Keratinocyte (primary cell): Measurements from ENCODE around the gene ADAMTSL4. TPM values are rescaled to one million over a fixed set of nuclear protein-coding genes. Genes with fewer than 3 reads are reported as not detected.

Source experiments
- DNase-seq: peaks from one replicate; pipeline ENCODE4 v3.0.0-alpha.2; 2011; ENCODE audit warnings: low read depth, missing footprints, low spot score
- FAIRE-seq: peaks from 2 replicates; lab custom pipeline; 2011; peaks lifted over from hg19 to GRCh38; lab: Jason Lieb, UNC
- H2AFZ ChIP-seq: 2 replicates; pipeline ENCODE4 v1.6.0; 2012; ENCODE audit warnings: low read length, control low read depth, inconsistent platforms; ENCODE audit not compliant: control insufficient read depth
- H3K27ac ChIP-seq: 2 replicates; pipeline ENCODE4 v1.5.1; 2011; ENCODE audit warnings: low read length; ENCODE audit not compliant: control insufficient read depth, insufficient read depth
- H3K27me3 ChIP-seq: 3 replicates; pipeline ENCODE4 v1.6.0; 2011; ENCODE audit warnings: low read length; ENCODE audit not compliant: control insufficient read depth, insufficient read depth; ENCODE audit errors: extremely low read depth
- H3K36me3 ChIP-seq, 2 experiments: 2 replicates in 1 of 2; 3 replicates in 1 of 2; pipeline ENCODE4 v1.5.1; 2011; ENCODE audit warnings: low read length in 2 of 2, mild to moderate bottlenecking in 1 of 2; ENCODE audit not compliant: control insufficient read depth in 2 of 2, insufficient read depth in 2 of 2; ENCODE audit errors: extremely low read depth in 1 of 2
- H3K4me1 ChIP-seq: 3 replicates; pipeline ENCODE4 v1.5.1; 2011; ENCODE audit warnings: low read length; ENCODE audit not compliant: control insufficient read depth, insufficient read depth; ENCODE audit errors: extremely low read depth
- H3K4me2 ChIP-seq: 3 replicates; pipeline ENCODE4 v1.6.0; 2011; ENCODE audit warnings: low read depth, low read length; ENCODE audit not compliant: control insufficient read depth, insufficient read depth; ENCODE audit errors: extremely low read depth
- H3K4me3 ChIP-seq, 3 experiments: fragments of 200-600 bp in 1 of 3; sonication (generic) in 1 of 3; 2 replicates in 2 of 3; 3 replicates in 1 of 3; pipeline ENCODE4 v1.5.1; 2011 to 2016; ENCODE audit warnings: low read length in 3 of 3, mild to moderate bottlenecking in 3 of 3, control low read depth in 2 of 3, inconsistent platforms in 1 of 3, low read depth in 1 of 3, mixed read lengths in 1 of 3, mixed run types in 1 of 3, moderate library complexity in 1 of 3; ENCODE audit not compliant: control insufficient read depth in 2 of 3, insufficient read depth in 2 of 3; ENCODE audit errors: extremely low read depth in 1 of 3
- H3K79me2 ChIP-seq: 2 replicates; pipeline ENCODE4 v1.6.0; 2012; ENCODE audit warnings: low read length; ENCODE audit not compliant: control insufficient read depth, insufficient read depth
- H3K9ac ChIP-seq: 3 replicates; pipeline ENCODE4 v1.6.0; 2011; ENCODE audit warnings: low read length; ENCODE audit not compliant: control insufficient read depth, insufficient read depth; ENCODE audit errors: extremely low read depth
- H3K9me1 ChIP-seq: 3 replicates; pipeline ENCODE4 v1.6.0; 2011; ENCODE audit warnings: low read length; ENCODE audit not compliant: control insufficient read depth, insufficient read depth; ENCODE audit errors: extremely low read depth
- H3K9me3 ChIP-seq: 2 replicates; pipeline ENCODE4 v1.5.1; 2012; ENCODE audit warnings: low read depth, low read length; ENCODE audit not compliant: control insufficient read depth
- H4K20me1 ChIP-seq: 3 replicates; pipeline ENCODE4 v1.6.0; 2011; ENCODE audit warnings: low read length; ENCODE audit not compliant: control insufficient read depth, insufficient read depth; ENCODE audit errors: extremely low read depth
- CTCF ChIP-seq, 3 experiments: IDR thresholded peaks in 1 of 3; conservative IDR thresholded peaks in 1 of 3; optimal IDR thresholded peaks in 1 of 3; 2 replicates in 2 of 3; 3 replicates in 1 of 3; pipeline versions ENCODE3 to v1.5.1; 2011; ENCODE audit warnings: low read length in 3 of 3, mild to moderate bottlenecking in 3 of 3, moderate library complexity in 2 of 3, control low read depth in 1 of 3, inconsistent platforms in 1 of 3; ENCODE audit not compliant: insufficient read depth in 2 of 3; ENCODE audit errors: extremely low read depth in 1 of 3
- EZH2 ChIP-seq: IDR thresholded peaks from one replicate; pipeline ENCODE4 v1.6.1; 2012; ENCODE audit warnings: inconsistent platforms, mild to moderate bottlenecking, low read length, moderate library complexity
- dilution Hi-C: fragments of 300-500 bp; cut with MboI; formaldehyde crosslinking; loops from one replicate; pipeline ENCODE4 v1.7.0; 2020; ENCODE audit warnings: low sequenced_read_pairs; ENCODE audit not compliant: extremely low pct_ligation_motif_present
- polyA plus RNA-seq, 5 experiments: library from polyadenylated mRNA; depleted of rRNA in 3 of 5; stranded (reverse) in 3 of 5; stranded (forward) in 1 of 5; unstranded in 1 of 5; fragments of >200 nt; gene quantifications; 1 replicate in 1 of 5; 2 replicates in 3 of 5; 3 replicates in 1 of 5; pipeline versions ENCODE4 v1.2.1 to v1.2.3, GENCODE V29; 2011 to 2012; ENCODE audit warnings: missing spikeins in 2 of 5, low read depth in 1 of 5, low replicate concordance in 1 of 5

ADAMTSL4 gene
- polyA plus RNA-seq, 1 donor (not counting 4 experiments of a cell fraction or from before 2014, with no cell fraction given), result 7.0 TPM

GRCh38 chr1:150551051-150551783 lies 2.0 kb downstream of the ADAMTSL4 start:
- Histone ChIP-seq H4K20me1 (no peaks in the 10 kb centered on the region), H3K27ac (no peak overlapping the region), H3K36me3 (no peaks in the 10 kb centered on the region), H3K4me2 (no peak overlapping the region), H3K4me1 (peaks cover 19% of the 10 kb centered on the region), H3K9me1 (no peaks in the 10 kb centered on the region), H3K79me2 (no peaks in the 10 kb centered on the region), H2AFZ (no peak overlapping the region), H3K9me3 (no peaks in the 10 kb centered on the region), H3K4me3 (no peak overlapping the region), H3K27me3 (no peaks in the 10 kb centered on the region), H3K9ac (no peak overlapping the region)
- no peak for FAIRE-seq
- no peak for TF ChIP-seq EZH2
- no peak for TF ChIP-seq CTCF (optimal IDR thresholded peaks at IDR 0.05 in 1 of 3, IDR thresholded peaks at IDR 0.05 in 1 of 3, conservative IDR thresholded peaks at IDR 0.05 in 1 of 3; ENCODE audit: extremely low read depth in 1 of 3, insufficient read depth in 2 of 3, low read length in 3 of 3)
- DNase-seq, result no peak
- dilution Hi-C loops, result no loop called here

GRCh38 chr1:150551784-150552127 lies 2.5 kb downstream of the ADAMTSL4 start:
- H2AFZ ChIP-seq, result no peak overlapping the region
- DNase-seq (no peak), FAIRE-seq (no peak)
- no peaks in the 10 kb centered on the region for H3K9me3 ChIP-seq
- TF ChIP-seq EZH2, result no peak
- TF ChIP-seq CTCF (optimal IDR thresholded peaks at IDR 0.05 in 1 of 3, IDR thresholded peaks at IDR 0.05 in 1 of 3, conservative IDR thresholded peaks at IDR 0.05 in 1 of 3; ENCODE audit: extremely low read depth in 1 of 3, insufficient read depth in 2 of 3, low read length in 3 of 3), result no peak
- H3K9me1 ChIP-seq, result no peaks in the 10 kb centered on the region
- dilution Hi-C loops, result no loop called here
- H3K27ac ChIP-seq, result no peak overlapping the region
- H3K9ac ChIP-seq, result no peak overlapping the region
- H3K79me2 ChIP-seq, result no peaks in the 10 kb centered on the region
- H3K4me3 ChIP-seq, result no peak overlapping the region
- H3K36me3 ChIP-seq, result peaks cover 0 to 1% of the 10 kb centered on the region in 2 experiments
- H3K27me3 ChIP-seq, result no peaks in the 10 kb centered on the region
- no peak overlapping the region for H3K4me2 ChIP-seq
- H4K20me1 ChIP-seq, result no peaks in the 10 kb centered on the region
- peaks cover 19% of the 10 kb centered on the region for H3K4me1 ChIP-seq
